ENCODE data around the gene PEX7.
"Not testable (repeated sequence)": the region's sequence is repeated elsewhere in the genome, so short reads cannot be mapped to it uniquely, and the experiment has no call there.

DNA sequence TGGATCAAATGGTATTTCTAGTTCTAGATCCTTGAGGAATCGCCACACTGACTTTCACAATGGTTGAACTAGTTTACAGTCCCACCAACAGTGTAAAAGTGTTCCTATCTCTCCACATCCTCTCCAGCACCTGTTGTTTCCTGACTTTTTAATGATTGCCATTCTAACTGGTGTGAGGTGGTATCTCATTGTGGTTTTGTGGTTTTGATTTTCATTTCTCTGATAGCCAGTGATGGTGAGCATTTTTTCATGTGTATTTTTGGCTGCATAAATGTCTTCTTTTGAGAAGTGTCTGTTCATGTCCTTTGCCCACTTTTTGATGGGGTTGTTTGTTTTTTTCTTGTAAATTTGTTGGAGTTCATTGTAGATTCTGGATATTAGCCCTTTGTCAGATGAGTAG, 6.8 kb upstream of the PEX7 start:
- TF ChIP-seq SPI1 (IDR thresholded peaks at IDR 0.05; ENCODE audit: borderline replicate concordance, low read depth); POLR2AphosphoS5 (IDR thresholded peaks at IDR 0.05; ENCODE audit: low read depth): not testable (repeated sequence)
- TF ChIP-seq, protein P1, sequence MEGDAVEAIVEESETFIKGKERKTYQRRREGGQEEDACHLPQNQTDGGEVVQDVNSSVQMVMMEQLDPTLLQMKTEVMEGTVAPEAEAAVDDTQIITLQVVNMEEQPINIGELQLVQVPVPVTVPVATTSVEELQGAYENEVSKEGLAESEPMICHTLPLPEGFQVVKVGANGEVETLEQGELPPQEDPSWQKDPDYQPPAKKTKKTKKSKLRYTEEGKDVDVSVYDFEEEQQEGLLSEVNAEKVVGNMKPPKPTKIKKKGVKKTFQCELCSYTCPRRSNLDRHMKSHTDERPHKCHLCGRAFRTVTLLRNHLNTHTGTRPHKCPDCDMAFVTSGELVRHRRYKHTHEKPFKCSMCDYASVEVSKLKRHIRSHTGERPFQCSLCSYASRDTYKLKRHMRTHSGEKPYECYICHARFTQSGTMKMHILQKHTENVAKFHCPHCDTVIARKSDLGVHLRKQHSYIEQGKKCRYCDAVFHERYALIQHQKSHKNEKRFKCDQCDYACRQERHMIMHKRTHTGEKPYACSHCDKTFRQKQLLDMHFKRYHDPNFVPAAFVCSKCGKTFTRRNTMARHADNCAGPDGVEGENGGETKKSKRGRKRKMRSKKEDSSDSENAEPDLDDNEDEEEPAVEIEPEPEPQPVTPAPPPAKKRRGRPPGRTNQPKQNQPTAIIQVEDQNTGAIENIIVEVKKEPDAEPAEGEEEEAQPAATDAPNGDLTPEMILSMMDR (IDR thresholded peaks at IDR 0.05; ENCODE audit: insufficient read depth, low read length), result not testable (repeated sequence)
